TTC549 (cell line): ENCODE results near the gene FGF12.
"Not testable (repeated sequence)": the region's sequence is repeated elsewhere in the genome, so short reads cannot be mapped to it uniquely, and the experiment has no call there.

ENCODE experiments used
- FAIRE-seq: peaks from 2 replicates; lab custom pipeline; 2012; peaks lifted over from hg19 to GRCh38; lab: Jason Lieb, UNC

The FGF12 gene

DNA sequence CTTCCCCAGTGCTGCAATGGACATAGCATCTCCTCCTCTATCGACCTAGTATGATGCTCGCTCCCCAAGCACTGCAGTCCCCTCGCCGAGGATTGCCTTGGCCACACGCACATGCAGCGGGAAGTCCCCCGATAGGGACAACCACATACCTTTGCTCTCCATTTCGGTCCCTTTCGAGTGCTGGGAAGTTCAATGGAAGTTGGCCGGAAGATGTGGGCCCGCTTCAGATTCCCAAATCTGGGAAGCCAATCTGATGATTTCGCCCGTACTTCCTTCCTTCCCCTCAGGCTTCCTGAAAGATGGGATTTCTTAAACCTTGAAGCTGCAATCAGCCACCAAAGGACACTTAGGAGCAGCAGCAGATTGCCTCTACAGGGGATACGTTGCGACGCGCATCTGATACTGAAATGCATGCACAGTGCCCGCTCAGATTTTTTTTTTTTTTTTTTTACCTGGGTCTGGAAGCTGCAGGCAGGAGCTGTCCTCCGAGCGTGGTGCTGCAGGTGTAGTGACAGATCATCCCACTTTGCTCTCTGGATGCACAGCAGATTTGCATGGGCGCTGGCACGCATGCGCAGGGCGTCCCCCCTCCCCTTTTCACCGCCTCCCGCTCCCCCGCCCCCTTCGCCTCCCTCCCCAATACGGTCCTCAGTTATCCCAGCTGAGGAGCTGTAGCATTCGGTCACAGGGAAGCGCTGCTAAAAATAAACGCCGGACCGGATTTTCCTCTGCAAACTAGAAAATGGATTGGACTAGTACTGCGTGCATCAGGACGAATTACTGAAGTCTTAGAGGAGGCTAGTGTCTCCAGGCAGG lies at the start of gene FGF12:
Gene FGF12 (minus strand): TSS at position 510 of the 816 bp plus-strand sequence.
- no peak for FAIRE-seq

DNA sequence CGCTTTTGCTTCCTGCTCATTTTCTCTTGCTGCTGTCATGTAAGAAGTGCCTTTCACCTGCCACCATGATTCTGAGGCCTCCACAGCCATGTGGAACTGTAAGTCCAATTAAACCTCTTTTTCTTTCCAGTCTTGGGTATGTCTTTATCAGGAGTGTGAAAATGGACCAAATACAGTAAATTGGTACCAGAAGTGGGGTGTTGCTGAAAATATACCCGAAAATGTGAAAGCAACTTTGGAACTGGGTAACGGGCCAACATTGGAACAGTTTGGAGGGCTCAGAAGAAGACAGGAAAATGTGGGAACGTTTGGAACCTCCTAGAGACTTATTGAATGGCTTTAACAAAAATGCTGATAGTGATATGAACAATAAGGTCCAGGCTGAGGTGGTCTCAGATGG lies 47.0 kb upstream of the FGF12 start:
- not testable (repeated sequence) for FAIRE-seq

DNA sequence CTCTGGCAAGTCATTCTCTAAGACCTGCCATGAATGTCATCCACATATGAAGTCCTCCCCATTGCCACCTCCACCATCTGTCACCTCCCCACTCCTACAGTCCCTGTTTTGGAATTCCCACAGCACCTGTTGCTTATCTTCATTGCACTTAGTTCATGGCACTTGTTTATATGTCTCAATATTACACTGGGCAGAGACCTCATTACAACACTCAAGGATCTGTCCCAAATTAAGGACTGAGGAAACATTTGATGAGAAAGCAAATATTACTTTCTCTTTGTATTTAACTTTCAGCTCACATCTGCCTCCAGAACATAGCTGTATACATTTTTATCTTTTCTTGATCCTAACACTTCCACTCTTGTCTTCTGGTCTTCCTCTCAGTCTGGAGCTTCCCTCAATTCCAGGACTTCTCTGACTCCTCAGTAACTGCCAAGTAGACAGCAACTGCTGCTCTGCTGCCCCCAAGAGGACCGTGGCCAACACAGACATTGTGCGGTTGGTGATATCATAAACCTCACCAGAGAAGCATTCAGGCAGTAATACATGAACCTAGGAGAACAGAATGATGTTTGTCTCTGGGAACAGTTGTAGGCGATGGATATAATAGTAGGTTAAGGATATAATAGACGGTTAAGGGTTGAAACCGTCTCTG lies 45.0 kb upstream of the FGF12 start:
- no peak for FAIRE-seq

DNA sequence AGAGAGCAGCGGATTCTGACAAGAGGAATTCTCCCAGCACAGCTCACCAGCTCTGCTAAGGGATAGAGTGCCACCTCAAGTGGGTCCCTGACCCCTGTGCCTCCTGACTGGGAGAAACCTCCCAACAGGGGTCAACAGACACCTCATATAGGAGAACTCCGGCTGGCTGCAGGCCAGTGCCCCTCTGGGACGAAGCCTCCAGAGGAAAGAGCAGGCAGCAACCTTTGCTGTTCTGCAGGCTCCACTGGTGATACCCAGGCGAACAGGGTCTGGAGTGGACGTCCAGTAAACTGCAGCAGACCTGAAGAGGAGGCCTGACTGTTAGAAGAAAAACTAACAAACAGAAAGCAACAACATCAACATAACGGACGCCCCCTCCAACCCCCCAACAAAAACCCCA lies 31.3 kb upstream of the FGF12 start:
- no peak for FAIRE-seq

DNA sequence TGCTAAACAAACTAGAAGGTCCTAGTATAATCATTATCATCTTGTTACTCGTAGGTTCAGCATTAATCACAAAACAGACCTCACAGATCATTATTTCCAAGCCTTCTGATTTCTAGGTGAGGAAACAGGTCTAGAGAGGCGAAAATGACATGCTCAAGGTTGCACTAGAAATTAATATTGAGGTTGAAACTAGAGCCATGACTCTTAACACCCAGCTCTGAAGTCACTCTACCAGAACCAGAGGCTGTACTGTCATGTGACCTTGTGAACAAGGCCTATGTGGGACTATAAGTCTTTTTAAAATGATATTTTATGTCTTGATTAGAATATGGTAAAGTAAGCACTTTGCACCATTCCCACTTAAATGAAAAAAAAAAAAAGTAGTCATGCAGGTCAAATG lies 23.8 kb upstream of the FGF12 start:
- FAIRE-seq, result no peak

DNA sequence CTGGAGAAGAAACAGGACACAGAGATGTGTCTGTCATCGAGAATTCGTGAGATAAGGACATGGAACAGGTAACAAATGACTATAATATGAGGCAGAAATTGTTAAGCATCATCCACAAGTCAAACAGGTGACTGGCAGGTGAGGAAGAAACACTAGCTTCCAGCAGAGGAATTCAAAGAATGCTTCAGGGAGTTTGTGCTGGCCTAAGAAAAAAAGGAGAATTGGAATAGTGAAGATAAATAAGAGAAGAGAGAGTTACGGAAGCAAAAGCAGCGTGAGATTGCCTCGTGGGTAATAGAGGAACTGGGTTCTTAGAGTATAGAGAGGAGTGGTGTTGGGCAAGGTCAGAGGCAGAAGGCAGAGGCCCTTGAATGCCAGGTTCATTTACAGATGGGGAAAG lies 22.9 kb upstream of the FGF12 start:
- FAIRE-seq, result no peak

DNA sequence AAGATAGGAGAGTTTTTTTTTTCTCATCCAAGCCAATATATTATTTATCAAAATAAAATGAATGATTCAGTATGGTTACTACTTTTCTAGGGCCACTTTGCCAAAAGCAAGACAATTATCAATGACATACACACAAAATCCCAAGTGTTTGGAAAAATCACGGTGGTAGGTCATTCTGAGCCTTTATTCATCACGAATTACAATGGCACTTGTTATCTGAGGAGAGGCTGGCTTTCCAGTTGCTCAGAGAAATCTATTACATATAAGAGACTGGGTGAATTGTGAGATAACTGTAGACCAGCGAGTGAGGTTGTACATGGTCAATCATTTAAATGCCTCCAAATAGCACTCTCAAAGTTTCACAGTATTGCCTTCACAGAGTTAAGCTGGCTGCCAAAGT lies 20.4 kb upstream of the FGF12 start:
- FAIRE-seq, result no peak

DNA sequence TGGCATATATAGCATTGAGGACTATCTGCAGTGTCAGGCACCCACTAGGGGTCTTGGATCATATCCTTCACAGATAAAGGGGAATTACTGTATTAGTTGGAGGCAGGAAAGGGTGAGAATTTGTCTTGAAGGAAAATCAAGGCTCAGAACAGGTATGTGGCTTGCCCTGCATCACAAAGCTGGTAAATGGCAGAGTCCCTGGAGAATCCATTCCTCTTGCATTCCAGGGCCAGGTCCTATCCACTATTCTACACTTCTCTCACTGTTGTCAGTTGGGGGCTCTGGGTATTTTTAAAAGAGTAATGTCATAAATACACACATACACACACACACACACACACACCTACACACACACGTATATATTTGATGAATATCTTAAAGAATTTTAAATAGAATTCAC lies 19.8 kb upstream of the FGF12 start:
- no peak for FAIRE-seq

DNA sequence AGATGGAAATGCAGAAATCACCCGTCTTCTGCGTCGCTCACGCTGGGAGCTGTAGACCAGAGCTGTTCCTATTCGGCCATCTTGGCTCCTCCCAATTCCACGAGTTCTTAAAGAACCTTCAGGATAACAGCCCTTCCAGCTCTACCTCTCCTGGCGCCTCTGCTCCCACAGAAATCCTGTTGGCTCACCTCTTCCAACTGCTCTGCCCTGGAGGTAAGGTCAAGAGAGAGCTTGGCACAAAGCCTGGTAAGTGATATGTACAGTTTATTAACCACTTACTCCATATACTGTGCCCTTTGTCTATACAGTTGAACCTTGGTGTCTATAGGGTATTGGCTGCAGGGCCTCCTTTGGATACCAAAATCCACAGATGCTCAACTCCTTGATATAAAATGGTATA lies 17.8 kb upstream of the FGF12 start:
- FAIRE-seq, result no peak

DNA sequence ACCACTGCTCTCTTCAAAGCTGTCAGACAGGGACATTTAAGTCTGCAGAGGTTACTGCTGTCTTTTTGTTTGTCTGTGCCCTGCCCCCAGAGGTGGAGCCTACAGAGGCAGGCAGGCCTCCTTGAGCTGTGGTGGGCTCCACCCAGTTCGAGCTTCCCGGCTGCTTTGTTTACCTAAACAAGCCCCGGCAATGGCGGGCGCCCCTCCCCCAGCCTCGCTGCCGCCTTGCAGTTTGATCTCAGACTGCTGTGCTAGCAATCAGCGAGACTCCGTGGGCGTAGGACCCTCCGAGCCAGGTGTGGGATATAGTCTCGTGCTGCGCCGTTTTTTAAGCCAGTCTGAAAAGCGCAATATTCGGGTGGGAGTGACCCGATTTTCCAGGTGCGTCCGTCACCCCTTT lies 17.3 kb upstream of the FGF12 start:
- not testable (repeated sequence) for FAIRE-seq

DNA sequence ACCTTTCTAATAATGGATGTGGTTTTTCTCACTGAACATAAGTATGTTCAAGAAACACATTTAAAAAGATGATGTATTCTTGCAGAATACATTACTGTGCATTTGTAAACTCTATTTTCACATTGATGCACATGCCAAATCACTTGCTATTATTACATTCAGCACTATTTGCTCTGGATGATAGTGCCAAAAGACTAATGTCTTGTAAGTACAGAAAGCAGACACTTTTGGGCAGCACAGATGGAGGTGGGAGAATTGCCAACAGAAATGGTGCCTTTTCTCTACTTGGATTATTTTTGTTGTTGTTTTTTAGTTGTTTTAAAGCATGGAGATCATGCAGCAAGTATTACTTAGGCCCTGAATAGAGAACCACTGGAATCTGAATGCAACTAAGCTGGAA lies 10.2 kb upstream of the FGF12 start:
- no peak for FAIRE-seq

DNA sequence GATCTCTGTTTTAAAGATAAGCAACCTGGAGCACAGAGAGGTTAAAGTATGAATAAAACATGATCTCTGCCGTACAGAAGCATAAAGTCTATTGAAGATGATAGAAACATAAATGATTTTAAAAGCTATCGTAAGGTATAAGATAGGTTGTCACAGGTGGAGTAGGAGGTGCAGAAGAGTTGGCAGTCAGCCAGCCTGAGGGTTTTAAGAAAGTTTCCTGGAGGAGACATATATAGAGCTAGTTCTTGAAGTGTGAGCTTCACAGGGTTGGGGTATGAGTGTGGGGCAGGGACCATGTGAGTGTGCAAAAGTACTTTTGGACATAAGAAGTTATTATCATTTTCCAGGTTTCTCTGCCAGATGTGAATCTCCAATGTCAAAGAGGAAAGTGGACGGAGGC lies 3.9 kb upstream of the FGF12 start:
- no peak for FAIRE-seq

DNA sequence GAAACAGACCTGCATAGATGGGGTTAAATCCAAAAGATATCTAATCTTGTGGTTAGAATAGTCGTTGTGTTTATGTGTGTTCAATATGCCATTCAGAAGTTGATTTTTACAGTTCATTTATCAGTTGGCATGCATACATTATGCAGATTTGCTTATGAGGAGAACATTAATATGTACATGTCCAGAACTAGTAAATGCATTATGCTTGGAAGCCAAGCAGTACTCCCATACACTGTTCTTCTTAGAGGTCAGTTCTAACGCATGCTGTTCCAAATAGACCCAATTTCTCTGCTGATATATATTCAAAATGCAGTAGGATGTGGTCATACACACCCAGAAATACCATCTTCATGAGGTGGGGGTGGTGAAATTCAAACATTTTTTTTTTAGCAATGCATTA lies 956 bp downstream of the FGF12 start:
- no peak for FAIRE-seq

DNA sequence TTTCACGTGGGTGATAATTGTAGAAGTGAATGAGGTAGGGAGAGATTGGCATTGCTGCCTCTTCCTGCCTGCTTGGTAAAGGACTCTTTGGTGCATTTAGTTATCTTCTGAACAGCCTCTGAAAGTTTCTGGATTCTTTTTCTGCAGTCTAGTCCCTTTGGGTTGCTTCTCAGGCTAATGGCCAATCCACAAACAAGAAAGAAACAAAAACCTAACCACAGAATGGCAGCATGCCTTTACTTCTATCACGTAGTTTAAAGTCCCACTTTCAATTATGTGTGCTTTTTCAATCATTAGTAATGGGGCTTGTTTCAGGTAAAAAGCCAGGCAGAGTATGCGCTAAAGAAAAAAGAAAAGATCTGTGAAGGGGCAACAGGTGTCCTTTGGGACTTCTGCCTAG lies 7.4 kb downstream of the FGF12 start:
- no peak for FAIRE-seq

DNA sequence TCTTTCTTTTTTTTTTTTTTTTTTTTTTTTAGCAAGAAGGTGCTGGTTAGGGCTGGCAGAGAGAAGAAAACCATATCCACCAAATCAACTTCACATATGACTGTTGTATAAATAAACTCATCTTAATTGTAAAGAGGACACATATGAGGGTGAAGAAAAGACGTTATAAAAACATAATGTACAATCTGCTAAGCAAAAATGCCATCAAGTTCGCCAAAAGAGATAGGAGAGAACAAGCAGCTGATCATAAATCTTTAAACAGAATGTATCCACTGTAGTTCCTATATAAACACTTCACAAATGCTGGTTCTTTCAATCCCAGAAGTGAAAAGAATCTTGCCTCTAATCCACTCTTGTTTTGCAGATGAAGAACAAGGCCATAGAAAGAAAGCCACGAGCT lies 9.2 kb downstream of the FGF12 start:
- FAIRE-seq, result no peak

DNA sequence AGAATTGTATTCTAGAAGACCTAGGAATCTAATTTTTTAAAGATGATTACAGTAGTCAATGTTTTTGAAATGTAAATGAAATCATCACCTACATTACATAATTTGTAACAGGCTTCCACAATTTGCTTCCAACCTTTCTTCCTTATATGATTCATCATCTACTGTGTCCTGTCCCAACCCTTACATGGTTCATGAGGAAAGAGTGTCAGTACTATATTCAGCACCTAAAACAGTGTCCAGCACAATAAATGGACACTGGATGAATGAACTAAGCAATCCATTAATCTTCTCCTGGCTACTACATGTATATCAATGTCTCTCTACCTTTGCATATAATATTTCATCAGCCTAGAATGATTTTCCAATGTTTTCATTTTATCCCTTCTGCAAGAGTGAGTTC lies 12.2 kb downstream of the FGF12 start:
- FAIRE-seq, result no peak

DNA sequence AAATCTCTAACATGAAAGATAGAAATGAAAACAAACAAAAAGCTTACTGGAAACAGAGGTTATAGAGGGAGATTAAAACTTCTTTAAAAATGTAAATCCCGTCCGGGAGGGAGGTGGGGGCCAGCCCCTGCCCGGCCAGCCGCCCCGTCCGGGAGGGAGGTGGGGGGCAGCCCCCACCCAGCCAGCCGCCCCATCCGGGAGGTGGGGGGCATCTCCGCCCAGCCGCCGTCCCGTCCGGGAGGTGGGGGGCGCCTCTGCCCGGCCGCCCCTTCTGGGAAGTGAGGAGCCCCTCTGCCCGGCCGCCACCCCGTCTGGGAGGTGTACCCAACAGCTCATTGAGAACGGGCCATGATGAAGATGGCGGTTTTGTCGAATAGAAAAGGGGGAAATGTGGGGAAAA lies 16.2 kb downstream of the FGF12 start:
- not testable (repeated sequence) for FAIRE-seq

DNA sequence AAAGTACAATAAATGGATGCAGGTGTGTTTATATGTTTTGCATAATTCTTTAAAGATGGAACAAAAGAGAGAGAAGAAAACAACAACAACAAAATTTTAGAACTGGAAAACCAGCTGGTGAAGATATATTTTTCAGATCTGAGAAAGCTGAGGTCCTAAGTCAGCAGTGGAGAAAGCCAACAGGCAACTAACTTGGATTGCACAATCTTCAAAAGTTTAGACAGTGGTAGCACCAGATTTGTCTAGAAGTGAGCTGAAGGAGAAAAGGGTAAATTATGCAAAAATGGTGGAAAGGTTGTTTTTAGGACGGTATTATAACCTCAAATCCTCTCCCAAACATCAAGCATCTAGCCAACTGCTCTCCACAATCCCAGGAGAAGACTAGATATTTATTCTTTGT lies 17.0 kb downstream of the FGF12 start:
- FAIRE-seq, result no peak

DNA sequence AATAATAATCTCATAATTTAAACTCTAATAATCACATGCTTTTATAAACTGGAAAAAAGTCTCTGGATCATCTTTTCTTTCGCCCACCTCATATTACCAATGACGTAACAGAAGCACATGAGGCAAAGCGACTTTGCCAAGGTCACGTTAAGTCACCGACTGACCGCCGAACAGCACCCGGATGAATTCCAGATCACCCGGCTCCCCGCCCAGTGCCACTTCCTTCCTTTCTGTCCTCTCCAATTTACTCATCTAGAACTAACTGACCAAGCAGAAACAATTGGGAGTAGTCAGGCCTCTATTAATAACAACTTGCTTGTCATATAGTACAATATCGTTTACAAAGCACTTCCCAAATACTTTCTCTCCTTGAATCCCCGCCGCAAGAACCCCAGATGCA lies 21.1 kb downstream of the FGF12 start:
- no peak for FAIRE-seq

DNA sequence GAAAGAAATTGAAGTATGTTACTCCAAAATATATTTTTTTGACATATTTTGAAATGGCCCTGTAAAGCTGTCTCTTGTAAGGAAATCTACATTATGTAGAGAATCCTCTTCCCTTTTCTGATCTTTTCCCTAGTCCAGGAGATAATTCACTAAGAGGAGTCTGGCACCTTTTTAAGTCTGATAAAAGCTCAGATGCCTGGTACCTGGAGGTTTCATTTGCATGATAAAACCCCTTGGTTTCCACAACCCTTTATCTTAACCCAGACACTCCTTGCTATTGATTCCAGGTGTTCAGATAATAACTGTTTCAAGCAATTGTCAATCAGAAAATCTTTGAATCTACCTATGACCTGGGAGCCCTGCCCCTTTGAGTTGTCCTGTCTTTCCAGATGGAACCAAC lies 26.5 kb downstream of the FGF12 start:
- no peak for FAIRE-seq

DNA sequence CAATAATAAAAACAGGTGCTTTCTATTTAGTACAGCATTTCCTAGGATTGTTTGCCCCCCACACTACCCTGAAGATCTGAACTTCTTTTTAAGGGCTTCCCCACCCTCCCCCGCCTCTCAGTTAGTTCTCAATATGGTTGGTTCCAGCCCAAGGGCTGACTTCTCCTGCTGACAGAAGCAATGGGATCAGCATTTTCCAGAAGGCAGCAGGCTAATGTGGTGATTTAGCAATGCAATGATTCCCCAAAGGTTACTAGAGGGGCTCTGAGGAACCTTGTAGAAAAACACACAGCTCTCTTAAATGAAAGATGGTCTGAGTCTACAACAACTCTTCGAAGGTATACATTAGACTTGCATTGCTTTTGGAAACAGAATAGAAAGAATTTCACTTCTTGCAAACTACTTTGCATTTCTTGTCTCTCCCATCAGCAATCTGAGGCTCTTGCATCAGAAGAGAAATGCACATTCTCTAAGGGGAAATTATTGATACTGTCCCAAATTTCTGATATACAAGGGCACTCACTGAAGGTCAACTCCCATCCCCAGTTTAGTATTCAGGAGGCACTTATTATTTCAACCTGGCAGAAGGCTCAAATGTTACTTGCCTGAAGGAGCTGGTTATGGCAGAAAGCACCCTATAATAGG lies 30.3 kb downstream of the FGF12 start:
- FAIRE-seq, result no peak

DNA sequence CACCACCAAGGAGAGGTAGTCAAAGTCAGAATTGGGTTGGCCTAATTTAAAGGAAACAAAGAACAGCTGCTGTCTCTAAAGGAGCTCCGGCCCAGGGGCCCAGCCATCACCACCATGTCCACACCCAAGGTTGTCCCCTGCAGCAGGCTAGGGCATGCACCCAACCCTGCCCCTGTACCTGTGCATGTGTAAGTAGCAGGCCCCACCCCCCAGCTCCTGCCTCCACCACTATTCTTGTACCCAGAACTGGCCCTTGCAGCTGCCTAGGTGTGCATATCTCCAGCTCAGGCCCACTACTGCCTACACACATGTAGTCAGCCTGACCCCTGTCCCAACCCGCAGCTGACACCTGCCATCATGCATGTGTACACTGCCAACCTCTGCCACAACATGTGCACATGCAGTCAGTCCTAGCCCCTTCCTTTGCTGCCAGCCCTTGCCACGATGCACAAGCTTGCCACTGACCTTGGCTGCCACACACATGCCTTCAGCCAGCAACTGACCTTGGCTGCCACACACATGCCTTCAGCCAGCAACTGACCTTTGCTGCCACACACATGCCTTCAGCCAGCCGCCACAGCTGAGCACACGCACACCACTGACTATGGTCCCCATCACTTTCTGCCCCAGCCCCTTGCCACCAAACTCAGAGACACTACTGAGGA lies 39.7 kb downstream of the FGF12 start:
- no peak for FAIRE-seq

DNA sequence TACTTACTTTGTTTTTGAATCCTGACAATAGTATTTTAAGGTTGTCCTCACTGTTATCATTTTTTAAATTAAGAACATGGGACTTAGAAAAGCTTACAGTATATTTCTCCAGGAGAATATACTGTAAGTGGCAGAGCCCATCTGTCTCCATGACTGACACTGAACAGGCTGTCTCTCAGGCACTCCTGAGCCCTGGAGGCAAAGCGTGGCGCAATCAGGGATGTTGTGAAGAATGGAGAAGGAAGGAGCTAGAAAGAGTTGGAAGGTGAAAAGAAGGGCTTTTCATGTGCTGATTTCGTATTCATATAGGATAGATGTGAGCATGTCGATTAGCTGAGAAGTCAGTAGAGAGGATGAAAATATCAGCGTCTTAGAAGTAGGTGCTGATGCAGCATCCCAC lies 41.5 kb downstream of the FGF12 start:
- no peak for FAIRE-seq
